ENCODE data around the gene BCAR3. TPM values are rescaled to one million over a fixed set of nuclear protein-coding genes. Genes with fewer than 3 reads are reported as not detected.

The BCAR3 gene
- total and polyA plus RNA-seq, 2 experiments from 2014 or later, result 22.6 to 23.7 TPM

GRCh38 chr1:93729502-93729901 is 47.9 kb upstream of the BCAR3 start:
- H3K4me3 ChIP-seq, result no peak overlapping the region
- no peaks in the 10 kb centered on the region for H3K9me3 ChIP-seq (ENCODE audit: low read depth)
- H3K4me2 ChIP-seq, result no peak overlapping the region
- WGBS (ENCODE audit: low lambda C conversion rate, missing lambda C conversion rate), result 92% methylated on average over 4 of the region's 4 CpGs
- H3K9me2 ChIP-seq (replicated peaks; ENCODE audit: insufficient read depth), result no peaks in the 10 kb centered on the region
- DNase-seq (ENCODE audit: low spot score), result no peak
- H3K27ac ChIP-seq, result no peak overlapping the region
- TF ChIP-seq EZH2 (IDR thresholded peaks at IDR 0.05; ENCODE audit: borderline replicate concordance), result no peak
- TF ChIP-seq CTCF (IDR thresholded peaks at IDR 0.05; ENCODE audit: poor library complexity), result no peak
- TF ChIP-seq EZH2phosphoT487 (IDR thresholded peaks at IDR 0.05; ENCODE audit: low read depth, severe bottlenecking, unreplicated experiment), result no peak
- H3K36me3 ChIP-seq (replicated peaks; ENCODE audit: insufficient read depth, low read depth), result no peaks in the 10 kb centered on the region
- H3K79me2 ChIP-seq, result no peaks in the 10 kb centered on the region
- no peaks in the 10 kb centered on the region for H3K27me3 ChIP-seq
- no peaks in the 10 kb centered on the region for H3K4me1 ChIP-seq (ENCODE audit: insufficient read depth)
- no peaks in the 10 kb centered on the region for H4K20me1 ChIP-seq (ENCODE audit: insufficient read depth, poor library complexity, severe bottlenecking)
- no peak overlapping the region for H2AFZ ChIP-seq

- Histone ChIP-seq H3K27me3 (no peaks in the 10 kb centered on the region), H3K79me2 (no peaks in the 10 kb centered on the region), H3K36me3 (replicated peaks; ENCODE audit: insufficient read depth, low read depth) (no peaks in the 10 kb centered on the region), H3K4me3 (no peak overlapping the region), H3K9me3 (ENCODE audit: low read depth) (no peaks in the 10 kb centered on the region), H2AFZ (no peak overlapping the region), H3K9me2 (replicated peaks; ENCODE audit: insufficient read depth) (no peaks in the 10 kb centered on the region), H3K4me1 (ENCODE audit: insufficient read depth) (no peaks in the 10 kb centered on the region), H4K20me1 (ENCODE audit: insufficient read depth, poor library complexity, severe bottlenecking) (no peaks in the 10 kb centered on the region), H3K4me2 (no peak overlapping the region), H3K27ac (no peak overlapping the region)
- TF ChIP-seq EZH2 (IDR thresholded peaks at IDR 0.05; ENCODE audit: borderline replicate concordance) (no peak), CTCF (IDR thresholded peaks at IDR 0.05; ENCODE audit: poor library complexity) (no peak), EZH2phosphoT487 (IDR thresholded peaks at IDR 0.05; ENCODE audit: low read depth, severe bottlenecking, unreplicated experiment) (no peak)
- DNase-seq (ENCODE audit: low spot score), result no peak
- 95% methylated on average over 13 of the region's 13 CpGs for WGBS (ENCODE audit: low lambda C conversion rate, missing lambda C conversion rate)
Measured at GRCh38 chr1:93728480-93729131, 47.0 kb upstream of the BCAR3 start.

- TF ChIP-seq CTCF (IDR thresholded peaks at IDR 0.05; ENCODE audit: poor library complexity) (no peak), EZH2phosphoT487 (IDR thresholded peaks at IDR 0.05; ENCODE audit: low read depth, severe bottlenecking, unreplicated experiment) (no peak), EZH2 (IDR thresholded peaks at IDR 0.05; ENCODE audit: borderline replicate concordance) (no peak)
- Histone ChIP-seq H3K27ac (no peak overlapping the region), H3K4me3 (no peak overlapping the region), H2AFZ (no peak overlapping the region), H3K4me2 (no peak overlapping the region), H3K79me2 (no peaks in the 10 kb centered on the region), H3K36me3 (replicated peaks; ENCODE audit: insufficient read depth, low read depth) (no peaks in the 10 kb centered on the region), H3K9me2 (replicated peaks; ENCODE audit: insufficient read depth) (no peaks in the 10 kb centered on the region), H3K4me1 (ENCODE audit: insufficient read depth) (peaks cover 6% of the 10 kb centered on the region), H3K9me3 (ENCODE audit: low read depth) (no peaks in the 10 kb centered on the region), H3K27me3 (no peaks in the 10 kb centered on the region), H4K20me1 (ENCODE audit: insufficient read depth, poor library complexity, severe bottlenecking) (no peaks in the 10 kb centered on the region)
- 91% methylated on average over 5 of the region's 5 CpGs for WGBS (ENCODE audit: low lambda C conversion rate, missing lambda C conversion rate)
- no peak for DNase-seq (ENCODE audit: low spot score)
Measured at GRCh38 chr1:93723733-93724270, 42.2 kb upstream of the BCAR3 start.
